Limb (tissue), 2 donors: ENCODE data around the gene STAM2.
"Not testable (repeated sequence)": the region's sequence is repeated elsewhere in the genome, so short reads cannot be mapped to it uniquely, and the experiment has no call there.

Experiments used
- DNase-seq, 2 donors: peaks; one replicate each; pipeline ENCODE4 v3.0.0-alpha.2; 2016; ENCODE audit errors: extremely low spot score in 2 of 2

Gene STAM2

GRCh38 chr2:152175368-152176112, at the start of gene STAM2:
Gene STAM2, minus strand, starts transcription at chr2:152175763. Its CDS starts 121 bp downstream, at chr2:152175642.
- DNase-seq: peak; percentile 94 to 98

DNA sequence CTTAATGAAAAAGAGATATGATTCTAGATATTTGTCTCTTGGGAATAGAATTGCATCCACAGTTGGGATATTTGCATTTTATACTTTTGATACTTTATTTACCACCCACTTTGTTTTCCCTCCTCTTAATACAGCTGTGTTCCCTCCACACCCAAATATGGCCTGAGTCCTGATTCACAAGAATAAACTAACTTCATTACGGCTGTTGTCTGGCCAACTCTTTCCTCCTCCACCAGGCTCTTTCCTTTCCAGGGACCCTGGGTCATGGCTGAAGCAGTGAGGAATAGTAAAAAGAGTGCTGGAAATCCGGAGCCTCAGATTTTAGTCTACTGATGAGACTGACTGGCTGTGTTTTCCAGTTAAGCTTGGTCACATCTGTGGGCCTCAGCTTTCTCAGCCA, 48.4 kb upstream of the STAM2 start:
- no peak for DNase-seq

DNA sequence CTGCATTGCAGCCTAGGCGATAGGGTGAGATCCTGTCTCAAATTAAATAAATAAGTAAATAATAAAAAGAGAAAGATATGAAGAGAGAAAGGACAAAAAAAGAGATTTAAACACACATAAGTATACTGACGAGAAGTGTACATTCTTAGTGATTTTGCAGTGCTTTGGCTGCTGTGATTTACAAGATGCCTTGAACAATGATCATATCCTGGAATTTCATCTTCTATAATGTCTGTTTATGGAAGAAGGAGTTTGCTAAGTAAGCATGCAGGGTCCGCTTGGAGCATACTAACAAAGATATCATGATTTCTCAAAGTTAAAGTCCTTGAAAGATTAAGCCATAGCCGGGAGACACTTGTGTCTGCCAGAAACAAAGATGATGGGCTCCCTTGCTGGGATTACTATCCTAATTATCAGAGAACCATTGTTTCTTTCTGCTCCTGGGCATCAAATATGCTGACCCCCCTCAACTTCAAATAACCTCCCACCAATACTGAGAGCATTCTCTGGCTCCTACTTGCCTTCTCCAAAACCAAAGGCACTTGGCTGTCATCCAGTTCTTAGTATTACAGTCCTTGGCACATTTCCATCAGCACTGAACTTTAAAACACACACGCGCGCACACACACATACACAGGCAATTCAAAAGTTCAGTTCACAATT, 47.5 kb upstream of the STAM2 start:
- peak; percentile 77 to 93 for DNase-seq

DNA sequence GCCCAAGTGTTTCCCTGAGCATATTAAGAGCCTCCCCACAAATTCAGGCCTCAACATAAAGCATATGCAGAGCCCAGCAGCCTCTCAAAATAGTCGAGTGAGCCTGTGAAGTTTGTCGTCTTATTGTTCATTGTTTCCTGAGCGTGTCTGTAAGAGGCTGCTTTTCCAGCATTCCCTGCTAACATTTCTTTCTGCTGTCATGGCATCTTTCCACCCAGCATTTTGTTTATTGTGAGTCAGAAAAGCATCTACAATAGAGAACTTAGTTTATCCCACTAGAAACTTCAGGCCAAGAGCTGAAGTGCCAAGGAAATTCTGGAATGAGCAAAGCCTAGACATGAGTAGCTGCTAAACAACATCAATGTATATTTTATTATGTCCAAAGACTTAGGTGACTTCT, 46.3 kb upstream of the STAM2 start:
- no peak for DNase-seq

DNA sequence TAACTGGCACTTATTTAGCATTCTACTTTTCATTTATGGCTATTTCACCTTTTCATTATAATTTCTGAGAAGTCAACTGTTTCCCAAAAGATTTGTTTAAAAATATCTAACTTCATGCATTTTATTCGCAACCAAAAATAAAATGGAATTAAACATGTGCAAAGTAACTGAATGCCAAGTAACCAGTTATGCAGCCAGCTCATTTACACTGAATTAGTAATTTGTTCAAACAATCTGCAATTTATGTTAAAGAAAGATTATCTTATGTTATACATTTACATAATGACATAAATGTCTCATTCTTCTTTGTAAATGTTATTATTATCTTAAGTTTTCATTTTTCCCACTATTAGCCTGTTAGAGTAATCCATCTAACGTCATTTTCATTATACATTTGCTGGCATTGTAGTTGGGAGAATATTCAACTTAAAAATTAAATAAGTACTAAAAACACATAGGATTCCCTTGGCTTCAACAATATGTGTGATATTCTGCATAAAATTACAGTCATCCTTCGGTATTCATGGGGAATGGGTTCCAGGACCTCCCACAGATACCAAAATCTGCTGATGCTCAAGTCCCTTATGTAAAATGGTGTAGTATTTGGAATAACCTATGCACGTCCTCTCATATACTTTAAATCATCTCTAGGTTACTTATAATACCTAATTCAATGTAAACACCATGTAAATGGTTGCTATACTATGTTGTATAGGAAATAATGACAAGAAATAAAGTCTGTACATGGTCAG, 43.7 kb upstream of the STAM2 start:
- no peak for DNase-seq

GRCh38 chr2:152201466-152201830, 25.9 kb upstream of the STAM2 start:
- DNase-seq: no peak

- DNase-seq: no peak
These were observed 25.3 kb upstream of the STAM2 start for GRCh38 chr2:152200565-152201465.

DNA sequence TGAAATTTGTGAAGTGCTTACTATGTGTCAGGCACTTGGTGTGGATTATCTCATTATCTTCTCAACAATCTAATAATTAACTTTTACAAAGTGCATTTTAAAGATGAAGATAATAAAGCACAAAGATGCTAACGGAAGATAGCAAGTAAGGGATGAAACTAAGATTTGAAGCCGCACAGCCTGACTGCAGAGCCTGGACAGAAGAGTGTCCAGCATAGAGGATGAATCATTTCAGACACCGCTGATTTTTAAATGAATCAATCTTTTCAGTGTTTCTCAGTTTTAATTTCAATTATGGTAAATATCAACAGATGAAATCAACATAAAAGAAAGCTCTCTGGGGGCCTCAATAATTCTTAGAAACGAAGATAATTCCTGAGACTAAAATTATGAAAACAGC, 24.5 kb upstream of the STAM2 start:
- no peak for DNase-seq

DNA sequence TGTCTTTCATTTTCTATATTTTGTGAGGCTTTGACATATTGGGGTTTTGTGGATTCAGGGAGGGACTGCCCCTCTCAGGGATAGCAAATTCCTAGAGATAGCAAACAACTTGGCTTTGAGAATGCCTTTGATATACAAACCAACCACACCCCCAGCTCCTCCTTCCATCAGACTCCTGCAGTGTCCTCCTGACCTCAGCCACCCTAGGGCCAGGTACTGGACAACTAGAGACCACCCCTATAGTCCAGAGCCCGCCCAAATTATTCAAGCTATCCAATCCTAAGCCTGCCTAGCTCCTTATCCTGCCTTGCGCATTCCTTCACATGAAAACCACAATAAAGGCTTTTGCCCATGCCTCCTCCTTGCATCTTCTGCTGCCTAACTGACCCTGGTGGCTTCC, 22.9 kb upstream of the STAM2 start:
- no peak for DNase-seq

GRCh38 chr2:152197508-152198284, 22.1 kb upstream of the STAM2 start:
- not testable (repeated sequence) for DNase-seq

DNA sequence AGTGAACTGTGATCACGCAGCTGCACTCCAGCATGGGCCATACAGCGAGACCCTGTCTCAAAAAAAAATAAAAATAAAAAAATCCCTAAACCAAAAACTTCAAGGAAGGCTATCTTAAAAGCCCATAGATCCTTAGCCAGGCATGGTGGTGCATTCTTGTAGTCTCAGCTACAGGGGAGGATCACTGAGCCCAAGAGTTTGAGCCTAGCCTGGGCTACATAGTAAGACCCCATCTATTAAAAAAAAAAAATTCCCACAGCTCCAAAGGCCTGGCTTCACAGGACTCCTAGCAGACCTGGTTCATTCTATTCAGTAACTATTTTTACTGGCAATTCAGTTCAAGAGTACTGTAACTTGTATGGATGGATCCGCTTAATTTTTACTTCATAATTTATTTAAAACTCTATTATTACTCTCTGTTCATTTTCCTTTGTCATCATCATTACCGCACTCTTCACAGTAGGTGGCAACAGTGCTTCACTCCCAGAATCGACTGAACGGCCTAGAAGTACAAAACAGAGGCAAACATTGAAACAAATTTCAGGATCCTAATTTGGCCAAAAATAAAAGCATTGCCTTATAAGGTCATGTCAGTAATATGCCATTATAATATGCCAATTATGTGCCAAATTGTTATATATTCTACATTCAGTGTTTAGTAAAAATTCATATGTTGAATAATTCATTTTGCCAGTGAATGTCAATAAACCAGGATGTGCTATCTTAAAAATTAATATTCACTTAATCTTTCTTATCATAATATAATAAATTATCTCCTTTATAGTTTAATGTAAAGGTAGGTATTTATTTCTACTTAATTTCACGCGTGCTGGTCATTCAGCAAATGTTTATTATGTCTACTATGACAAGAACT, 14.3 kb upstream of the STAM2 start:
- peak; percentile 53 to 80 for DNase-seq

DNA sequence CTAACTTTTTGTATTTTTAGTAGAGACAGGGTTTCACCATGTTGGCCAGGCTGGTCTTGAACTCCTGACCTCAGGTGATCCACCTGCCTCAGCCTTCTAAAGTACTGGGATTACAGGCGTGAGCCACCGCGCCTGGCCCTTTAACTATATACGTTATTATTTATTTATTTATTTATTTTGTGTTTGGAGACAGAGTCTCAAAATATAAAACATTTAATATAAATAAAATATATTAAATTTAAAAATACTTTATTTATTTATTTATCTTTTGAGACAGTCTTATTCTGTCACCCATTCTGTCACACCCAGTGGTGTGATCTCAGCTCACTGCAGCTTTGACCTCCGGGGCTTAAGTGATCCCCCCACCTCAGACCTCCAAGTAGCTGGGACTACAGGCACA, 11.2 kb upstream of the STAM2 start:
- DNase-seq: not testable (repeated sequence)

DNA sequence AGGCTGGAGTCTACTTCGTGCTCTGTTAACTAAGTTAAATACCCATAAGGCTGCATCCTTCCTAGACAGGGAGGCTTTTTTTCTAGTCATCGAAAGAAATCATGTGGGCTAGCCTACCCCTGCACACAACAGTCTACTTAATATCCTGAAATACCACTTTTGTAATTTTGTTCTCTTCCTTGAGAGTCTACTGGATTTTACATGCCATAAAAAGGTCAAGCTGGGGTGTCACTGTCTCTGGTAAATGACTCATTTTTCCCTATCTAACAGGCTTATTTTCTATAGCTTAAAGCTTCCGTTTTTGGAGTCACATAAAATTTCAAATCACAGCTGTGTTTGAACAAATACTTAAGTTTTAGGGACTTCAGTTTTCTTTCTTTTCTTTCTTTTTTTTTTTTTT, 10.7 kb upstream of the STAM2 start:
- no peak for DNase-seq

- no peak for DNase-seq
These were observed 8.0 kb upstream of the STAM2 start for GRCh38 chr2:152183401-152184073.

DNA sequence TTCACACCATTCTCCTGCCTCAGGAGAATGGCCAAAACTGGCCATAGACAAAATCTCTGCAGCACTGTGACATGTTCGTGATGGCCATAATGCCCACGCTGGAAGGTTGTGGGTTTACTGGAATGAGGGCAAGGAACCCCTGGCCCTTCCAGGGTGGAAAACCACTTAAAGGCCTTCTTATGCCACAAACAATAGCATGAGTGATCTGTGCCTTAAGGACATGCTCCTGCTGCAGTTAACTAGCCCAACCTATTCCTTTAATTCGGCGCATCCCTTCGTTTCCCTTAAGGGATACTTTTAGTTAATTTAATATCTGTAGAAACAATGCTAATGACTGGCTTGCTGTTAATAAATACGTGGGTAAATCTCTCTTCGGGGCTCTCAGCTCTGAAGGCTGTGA, 2.1 kb upstream of the STAM2 start:
- not testable (repeated sequence) for DNase-seq

GRCh38 chr2:152176113-152176714, 651 bp upstream of the STAM2 start:
- DNase-seq: no peak

DNA sequence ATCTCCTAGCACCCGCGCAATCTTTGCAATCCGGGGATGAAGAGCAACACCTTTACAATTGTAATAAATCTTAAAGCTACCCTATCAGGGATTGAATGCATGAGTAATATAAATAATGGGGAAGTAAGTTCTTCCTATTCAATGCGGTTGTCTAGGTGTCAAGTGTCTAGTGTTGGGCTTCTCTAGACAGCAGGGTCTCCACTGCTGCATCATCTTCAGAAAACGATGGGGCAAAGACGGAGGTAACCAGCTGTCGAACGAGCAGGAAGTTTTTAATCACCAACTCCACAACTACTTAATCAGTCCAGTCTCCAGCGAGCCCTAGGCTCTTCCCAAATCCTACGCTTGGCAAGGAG, 573 bp downstream of the STAM2 start:
- no peak for DNase-seq

DNA sequence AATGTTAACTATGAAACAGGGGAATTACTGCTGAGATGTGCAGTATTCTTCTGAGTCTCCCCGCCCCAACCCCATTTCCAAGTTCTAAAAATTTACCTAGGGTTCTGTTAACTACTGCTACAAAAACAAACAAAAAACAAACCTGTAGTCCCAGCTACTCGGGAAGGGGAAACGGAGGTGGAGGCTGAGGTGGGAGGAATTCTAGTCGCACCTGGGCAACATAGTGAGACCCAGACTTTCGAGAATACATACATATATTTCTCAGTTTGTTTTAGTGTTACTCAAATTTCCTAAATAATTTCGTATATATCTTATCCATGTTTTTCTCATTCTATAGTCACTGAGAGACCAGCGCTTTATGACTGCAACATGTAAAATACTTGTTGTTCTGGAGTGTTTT, 989 bp downstream of the STAM2 start:
- DNase-seq: no peak

DNA sequence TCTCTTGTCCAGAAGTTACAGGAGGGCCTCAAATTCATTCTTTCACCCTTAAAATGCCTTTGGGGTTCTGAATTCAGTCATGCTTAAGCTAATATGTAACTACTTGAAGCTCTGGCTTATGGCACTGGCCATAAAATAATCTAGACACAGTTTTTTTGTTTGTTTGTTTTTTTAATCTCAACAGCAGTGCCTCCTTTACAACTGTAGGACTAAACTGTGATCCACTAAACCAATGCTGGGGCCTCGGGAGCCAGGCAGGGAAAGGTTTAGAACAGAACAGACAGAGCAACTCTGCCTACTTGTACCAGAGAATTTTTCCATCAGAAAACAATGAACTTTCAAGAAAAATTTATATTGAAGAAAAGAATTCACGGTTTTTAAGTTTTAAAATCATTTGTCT, 1.7 kb downstream of the STAM2 start:
- no peak for DNase-seq
